NCI-H1048 (cell line): ENCODE results near the gene CARNS1.

ENCODE experiments used
- DNase-seq: peaks from one replicate; lab custom pipeline; 2025; lab: John Stamatoyannopoulos, UW

The CARNS1 gene, protein sequence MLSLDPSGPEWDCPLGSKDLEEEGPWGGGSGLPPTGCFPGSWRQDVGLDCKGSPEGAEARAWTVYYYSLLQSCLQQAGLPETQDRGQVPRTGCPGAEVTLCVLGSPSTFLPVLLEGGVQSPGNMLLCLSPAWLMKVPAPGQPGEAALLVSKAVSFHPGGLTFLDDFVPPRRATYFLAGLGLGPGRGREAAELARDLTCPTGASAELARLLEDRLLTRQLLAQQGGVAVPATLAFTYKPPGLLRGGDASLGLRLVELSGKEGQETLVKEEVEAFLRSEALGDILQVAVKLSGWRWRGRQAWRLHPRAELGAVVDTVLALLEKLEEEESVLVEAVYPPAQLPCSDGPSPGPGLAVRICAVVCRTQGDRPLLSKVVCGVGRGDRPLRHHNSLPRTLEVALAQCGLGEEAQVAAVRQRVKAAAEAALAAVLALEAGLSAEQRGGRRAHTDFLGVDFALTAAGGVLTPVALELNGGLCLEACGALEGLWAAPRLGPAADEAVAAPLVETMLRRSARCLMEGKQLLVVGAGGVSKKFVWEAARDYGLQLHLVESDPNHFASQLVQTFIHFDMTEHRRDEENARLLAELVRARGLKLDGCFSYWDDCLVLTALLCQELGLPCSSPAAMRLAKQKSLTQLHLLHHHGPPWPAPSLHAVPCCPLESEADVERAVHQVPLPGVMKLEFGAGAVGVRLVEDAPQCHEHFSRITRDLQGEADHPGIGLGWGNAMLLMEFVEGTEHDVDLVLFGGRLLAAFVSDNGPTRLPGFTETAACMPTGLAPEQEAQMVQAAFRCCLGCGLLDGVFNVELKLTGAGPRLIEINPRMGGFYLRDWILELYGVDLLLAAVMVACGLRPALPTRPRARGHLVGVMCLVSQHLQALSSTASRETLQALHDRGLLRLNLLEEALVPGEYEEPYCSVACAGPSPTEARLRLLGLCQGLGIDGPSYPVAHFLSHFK

GRCh38 chr11:67415501-67416304, at the start of gene CARNS1:
TSS of gene CARNS1 (plus strand) at chr11:67415678. CDS start at chr11:67416200, 522 bp downstream.
- no peak for DNase-seq

GRCh38 chr11:67365736-67366444, 49.6 kb upstream of the CARNS1 start:
- DNase-seq = no peak

- DNase-seq = no peak
These were observed 48.9 kb upstream of the CARNS1 start for GRCh38 chr11:67366546-67366945.

- no peak for DNase-seq
These were observed 48.3 kb upstream of the CARNS1 start for GRCh38 chr11:67366961-67367760.

DNA sequence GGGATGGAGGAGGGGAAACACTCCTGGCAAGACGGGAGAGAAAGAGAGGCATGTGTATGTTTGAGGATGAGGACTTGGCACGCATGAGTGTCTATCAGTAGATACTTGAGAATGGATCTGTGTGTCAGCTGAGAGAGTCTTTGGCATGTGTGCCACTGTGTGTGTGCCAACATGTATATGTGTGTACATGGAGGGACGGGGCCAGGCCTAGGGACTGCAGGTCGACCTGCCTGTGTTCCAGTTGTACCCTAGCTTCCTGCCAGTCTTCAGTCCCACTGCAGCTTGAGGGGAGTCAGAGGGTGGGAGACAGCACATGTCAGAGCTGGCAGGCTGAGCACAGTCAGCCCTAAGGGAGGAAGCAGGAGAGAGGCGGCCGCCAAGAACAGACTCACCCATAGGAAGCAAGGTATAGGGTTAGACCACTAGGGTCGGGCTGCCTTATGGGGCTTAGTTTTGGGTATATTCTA, 47.7 kb upstream of the CARNS1 start:
- DNase-seq = no peak

GRCh38 chr11:67368621-67369020, 46.9 kb upstream of the CARNS1 start:
- no peak for DNase-seq

- no peak for DNase-seq
These were observed 46.2 kb upstream of the CARNS1 start for GRCh38 chr11:67369275-67369674.

DNA sequence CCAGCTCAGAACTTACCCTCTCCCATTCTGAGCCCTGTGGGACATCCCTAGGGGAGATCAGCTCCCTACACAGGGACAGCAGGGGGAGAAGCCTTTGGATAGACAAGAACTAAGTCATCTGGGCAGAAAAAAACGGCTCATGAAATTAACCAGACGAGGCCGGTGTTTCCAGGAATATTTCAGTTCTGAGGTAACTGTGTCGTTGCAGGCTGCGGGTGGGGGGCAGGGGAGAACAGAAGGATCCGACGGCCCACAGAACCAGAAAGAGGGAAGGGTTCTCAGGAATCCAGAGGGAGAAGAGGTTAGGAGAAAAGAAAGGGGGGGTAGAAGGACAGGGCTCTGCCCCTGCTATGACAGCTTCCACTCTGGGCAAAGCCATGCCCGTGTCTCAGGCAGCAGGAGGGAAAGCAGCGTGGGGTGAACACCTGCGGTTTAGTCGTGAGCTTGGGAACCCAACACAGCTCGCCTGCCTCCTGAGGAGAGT, 45.6 kb upstream of the CARNS1 start:
- no peak for DNase-seq

- DNase-seq = no peak
These were observed 45.0 kb upstream of the CARNS1 start for GRCh38 chr11:67370351-67371076.

DNA sequence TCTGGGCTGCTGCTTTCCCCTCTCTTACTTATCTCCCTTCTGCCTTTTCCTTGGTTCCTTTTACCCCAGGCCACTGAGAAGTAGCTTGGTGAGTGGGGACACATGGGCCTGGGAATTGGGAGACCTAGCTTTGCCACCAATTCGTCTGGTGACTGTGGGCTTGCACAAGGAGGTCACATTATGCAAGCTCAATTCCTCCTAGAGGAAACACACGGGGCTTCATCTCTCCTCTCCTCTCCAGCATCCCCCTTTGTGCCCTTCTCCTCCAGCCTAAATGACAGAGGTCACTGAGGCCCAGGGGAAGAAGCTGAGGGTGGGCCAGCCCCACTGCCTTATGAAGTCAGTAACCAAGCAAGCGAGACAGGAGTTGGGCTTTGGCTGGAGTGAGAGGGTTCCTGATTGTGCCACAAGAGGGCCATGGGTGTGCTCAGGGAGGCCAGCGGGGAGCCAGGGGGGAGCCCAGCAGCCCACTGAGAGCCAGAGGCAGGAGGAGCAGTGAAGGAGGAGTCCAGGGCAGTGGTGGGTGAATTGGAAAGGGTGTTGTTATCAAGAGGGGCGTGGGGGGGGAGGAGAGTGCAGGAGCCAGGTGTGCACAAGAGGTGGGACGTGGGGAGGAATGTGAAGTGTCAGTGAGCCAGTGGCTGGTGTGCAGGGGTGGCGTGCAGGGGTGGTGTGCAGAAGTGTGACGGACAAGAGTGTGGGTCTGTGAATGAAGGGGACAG, 44.1 kb upstream of the CARNS1 start:
- no peak for DNase-seq

GRCh38 chr11:67371911-67372320, 43.6 kb upstream of the CARNS1 start:
- DNase-seq = no peak

- DNase-seq = no peak
These were observed 43.0 kb upstream of the CARNS1 start for GRCh38 chr11:67372321-67372992.

DNA sequence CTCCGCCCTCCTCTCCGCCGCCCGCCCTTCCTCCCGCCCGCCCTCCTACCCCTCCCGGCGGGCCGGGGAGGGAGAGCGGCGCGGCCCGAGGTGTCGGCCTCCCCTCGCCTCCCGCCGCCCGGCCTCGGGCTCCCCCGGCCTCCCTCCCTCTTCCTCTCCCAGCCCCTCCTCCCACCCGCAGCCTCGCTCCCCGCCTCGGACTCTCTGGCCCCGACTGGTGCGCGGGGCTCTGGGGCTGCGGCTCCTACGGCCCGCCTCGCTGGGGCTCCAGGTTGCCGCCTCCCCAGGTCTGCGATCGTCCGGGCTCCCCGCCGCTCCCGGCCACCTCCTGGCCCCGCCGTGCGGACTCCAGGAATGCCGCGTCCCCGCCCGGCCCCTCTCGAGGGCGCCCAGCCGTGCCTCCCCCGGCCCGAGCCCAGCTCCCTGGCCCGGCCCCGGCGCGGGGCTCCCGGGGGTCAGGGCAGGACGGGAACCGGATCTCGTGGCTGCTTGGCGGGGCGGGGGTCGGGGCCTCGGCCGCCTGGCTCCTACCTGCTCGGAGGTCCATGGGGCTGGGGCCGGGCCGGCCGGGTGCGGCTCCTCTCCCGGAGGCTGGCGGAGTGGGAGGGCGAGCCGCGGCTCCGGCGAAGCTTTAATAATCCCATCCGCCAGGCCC, 42.4 kb upstream of the CARNS1 start, which contains the start of gene CLCF1:
CLCF1 (minus strand) TSS at position 606 of the 655 bp plus-strand sequence; CDS start at position 547, 59 bp downstream.
- no peak for DNase-seq

- DNase-seq = no peak
These were observed 41.6 kb upstream of the CARNS1 start for GRCh38 chr11:67373648-67374570.

- no peak for DNase-seq
These were observed 40.8 kb upstream of the CARNS1 start for GRCh38 chr11:67374571-67375281.
